ENCODE results near the gene PLAAT4. TPM values are rescaled to one million over a fixed set of nuclear protein-coding genes. Genes with fewer than 3 reads are reported as not detected.
"Not testable (repeated sequence)": the region's sequence is repeated elsewhere in the genome, so short reads cannot be mapped to it uniquely, and the experiment has no call there.

Gene PLAAT4
- total RNA-seq, 2 experiments from 2014 or later: 97.5 to 99.8 TPM

GRCh38 chr11:63573881-63574855, 37.6 kb downstream of the PLAAT4 start:
- H3K9me3 Mint-ChIP-seq (ENCODE audit: insufficient read depth): no peaks in the 10 kb centered on the region
- peak overlapping the region; percentile 82 for H3K27ac Mint-ChIP-seq
- DNase-seq: peak; percentile 73
- peaks cover 21% of the 10 kb centered on the region for H3K4me1 Mint-ChIP-seq (ENCODE audit: low read depth)
- peaks cover 21% of the 10 kb centered on the region for H3K36me3 Mint-ChIP-seq (ENCODE audit: low read depth)
- peak overlapping the region; percentile 66 for H3K4me3 Mint-ChIP-seq
- peaks cover 2% of the 10 kb centered on the region for H3K27me3 Mint-ChIP-seq (ENCODE audit: low read depth)
- CTCF ChIA-PET: interaction anchor here (0.7 to 2.2 kb wide), 7 partner anchors 9 to 95 kb away, joined by 3 to 10 read pairs (median 3); no protein-coding TSS in a partner anchor
- POLR2A ChIA-PET: interaction anchor here (1.0 to 1.9 kb wide), 6 partner anchors 10 to 733 kb away, joined by 3 to 8 read pairs (median 4); partner anchors contain the start of gene PLAAT2
- peak; percentile 95 for ATAC-seq

GRCh38 chr11:63574856-63575602, 38.4 kb downstream of the PLAAT4 start:
- ChIA-PET POLR2A (interaction anchor here (1.0 to 1.9 kb wide), 6 partner anchors 11 to 734 kb away, joined by 3 to 8 read pairs (median 4); partner anchors contain the start of gene PLAAT2), CTCF (interaction anchor here (0.6 to 2.2 kb wide), 7 partner anchors 22 to 96 kb away, joined by 3 to 10 read pairs (median 3); no protein-coding TSS in a partner anchor)
- H3K4me1 Mint-ChIP-seq (ENCODE audit: low read depth): peaks cover 21% of the 10 kb centered on the region
- no peak for ATAC-seq
- peak overlapping the region; percentile 66 for H3K4me3 Mint-ChIP-seq
- no peak for DNase-seq
- peaks cover 26% of the 10 kb centered on the region for H3K36me3 Mint-ChIP-seq (ENCODE audit: low read depth)
- H3K9me3 Mint-ChIP-seq (ENCODE audit: insufficient read depth): no peaks in the 10 kb centered on the region
- peak overlapping the region; percentile 82 for H3K27ac Mint-ChIP-seq
- H3K27me3 Mint-ChIP-seq (ENCODE audit: low read depth): peaks cover 2% of the 10 kb centered on the region

DNA sequence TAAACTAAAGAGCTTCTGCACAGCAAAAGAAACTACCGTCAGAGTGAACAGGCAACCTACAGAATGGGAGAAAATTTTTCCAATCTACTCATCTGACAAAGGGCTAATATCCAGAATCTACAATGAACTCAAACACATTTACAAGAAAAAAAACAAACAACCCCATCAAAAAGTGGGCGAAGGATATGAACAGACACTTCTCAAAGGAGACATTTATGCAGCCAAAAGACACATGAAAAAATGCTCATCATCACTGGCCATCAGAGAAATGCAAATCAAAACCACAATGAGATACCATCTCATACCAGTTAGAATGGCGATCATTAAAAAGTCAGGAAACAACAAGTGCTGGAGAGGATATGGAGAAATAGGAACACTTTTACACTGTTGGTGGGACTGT, 42.3 kb downstream of the PLAAT4 start:
- H3K4me1 Mint-ChIP-seq (ENCODE audit: low read depth): peaks cover 34% of the 10 kb centered on the region
- DNase-seq; CTCF ChIA-PET; H3K27me3 Mint-ChIP-seq (ENCODE audit: low read depth); ATAC-seq; H3K27ac Mint-ChIP-seq; POLR2A ChIA-PET; H3K4me3 Mint-ChIP-seq: not testable (repeated sequence)
- peaks cover 18% of the 10 kb centered on the region for H3K9me3 Mint-ChIP-seq (ENCODE audit: insufficient read depth)
- peaks cover 48% of the 10 kb centered on the region for H3K36me3 Mint-ChIP-seq (ENCODE audit: low read depth)

DNA sequence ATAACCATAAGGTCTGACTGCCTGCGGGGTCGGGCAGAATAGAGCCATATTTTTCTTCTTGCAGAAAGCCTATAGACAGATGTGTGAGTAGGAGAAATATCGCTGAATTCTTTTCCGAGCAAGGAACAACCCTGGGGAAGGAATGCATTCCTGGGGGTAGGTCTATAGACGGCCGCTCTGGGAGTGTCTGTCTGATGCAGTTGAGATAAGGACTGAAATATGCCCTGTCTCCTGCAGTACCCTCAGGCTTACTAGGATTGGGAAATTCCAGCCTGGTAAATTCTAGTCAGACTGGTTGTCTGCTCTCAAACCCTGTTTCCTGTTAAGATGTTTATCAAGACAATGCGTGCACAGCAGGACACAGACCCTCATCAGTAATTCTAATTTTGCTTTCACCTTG, 44.6 kb downstream of the PLAAT4 start:
- H3K4me3 Mint-ChIP-seq; ATAC-seq; H3K27ac Mint-ChIP-seq; DNase-seq; POLR2A ChIA-PET; H3K27me3 Mint-ChIP-seq (ENCODE audit: low read depth): not testable (repeated sequence)
- H3K36me3 Mint-ChIP-seq (ENCODE audit: low read depth): peaks cover 37% of the 10 kb centered on the region
- H3K4me1 Mint-ChIP-seq (ENCODE audit: low read depth): peaks cover 20% of the 10 kb centered on the region
- CTCF ChIA-PET: interaction anchor here (1.2 to 1.6 kb wide), 2 partner anchors 54 to 101 kb away, joined by 3 to 4 read pairs; no protein-coding TSS in a partner anchor
- H3K9me3 Mint-ChIP-seq (ENCODE audit: insufficient read depth): peaks cover 18% of the 10 kb centered on the region

- Mint-ChIP-seq H3K4me1 (ENCODE audit: low read depth) (peaks cover 20% of the 10 kb centered on the region), H3K27ac (no peak overlapping the region), H3K36me3 (ENCODE audit: low read depth) (peaks cover 35% of the 10 kb centered on the region), H3K27me3 (ENCODE audit: low read depth) (no peaks in the 10 kb centered on the region), H3K4me3 (no peak overlapping the region), H3K9me3 (ENCODE audit: insufficient read depth) (peaks cover 18% of the 10 kb centered on the region)
- DNase-seq (no peak), ATAC-seq (no peak)
- POLR2A ChIA-PET: no interaction called here
- CTCF ChIA-PET: interaction anchor here (0.7 to 2.2 kb wide), 6 partner anchors 10 to 104 kb away, joined by 3 to 8 read pairs (median 3); no protein-coding TSS in a partner anchor
Measured at GRCh38 chr11:63583357-63583677, 46.7 kb downstream of the PLAAT4 start.

GRCh38 chr11:63586451-63587166, 50.0 kb downstream of the PLAAT4 start:
- ChIA-PET CTCF (no interaction called here), POLR2A (no interaction called here)
- no peak for ATAC-seq
- Mint-ChIP-seq H3K36me3 (ENCODE audit: low read depth) (peaks cover 13% of the 10 kb centered on the region), H3K27ac (no peak overlapping the region), H3K4me1 (ENCODE audit: low read depth) (peaks cover 18% of the 10 kb centered on the region), H3K27me3 (ENCODE audit: low read depth) (no peaks in the 10 kb centered on the region), H3K4me3 (no peak overlapping the region), H3K9me3 (ENCODE audit: insufficient read depth) (peaks cover 4% of the 10 kb centered on the region)
- no peak for DNase-seq

DNA sequence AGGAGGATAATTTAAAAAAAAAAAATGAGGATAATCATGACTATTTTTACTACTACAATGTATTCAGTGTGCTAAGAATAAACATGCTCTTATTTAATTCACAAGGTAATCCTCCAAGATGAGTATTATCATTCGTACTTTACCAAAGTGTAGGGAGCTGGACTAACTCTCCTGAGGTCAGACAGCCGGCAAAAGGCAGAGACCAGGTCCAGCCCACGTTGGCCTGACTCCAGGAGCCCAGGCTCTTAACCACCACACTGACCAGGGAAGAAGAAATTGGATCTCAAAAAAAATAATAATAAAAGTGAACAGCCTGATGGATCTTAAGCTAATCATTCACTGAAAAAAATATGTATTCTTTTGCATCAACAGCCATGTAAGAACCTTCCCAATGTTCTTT, 52.4 kb downstream of the PLAAT4 start:
- no peak overlapping the region for H3K27ac Mint-ChIP-seq
- no peak for ATAC-seq
- H3K27me3 Mint-ChIP-seq (ENCODE audit: low read depth): no peaks in the 10 kb centered on the region
- ChIA-PET POLR2A (no interaction called here), CTCF (interaction anchor here (1.4 kb wide), 1 partner anchor 149 kb away, joined by 4 read pairs; no protein-coding TSS in a partner anchor)
- H3K36me3 Mint-ChIP-seq (ENCODE audit: low read depth): no peaks in the 10 kb centered on the region
- DNase-seq: no peak
- H3K4me1 Mint-ChIP-seq (ENCODE audit: low read depth): no peaks in the 10 kb centered on the region
- no peaks in the 10 kb centered on the region for H3K9me3 Mint-ChIP-seq (ENCODE audit: insufficient read depth)
- no peak overlapping the region for H3K4me3 Mint-ChIP-seq

DNA sequence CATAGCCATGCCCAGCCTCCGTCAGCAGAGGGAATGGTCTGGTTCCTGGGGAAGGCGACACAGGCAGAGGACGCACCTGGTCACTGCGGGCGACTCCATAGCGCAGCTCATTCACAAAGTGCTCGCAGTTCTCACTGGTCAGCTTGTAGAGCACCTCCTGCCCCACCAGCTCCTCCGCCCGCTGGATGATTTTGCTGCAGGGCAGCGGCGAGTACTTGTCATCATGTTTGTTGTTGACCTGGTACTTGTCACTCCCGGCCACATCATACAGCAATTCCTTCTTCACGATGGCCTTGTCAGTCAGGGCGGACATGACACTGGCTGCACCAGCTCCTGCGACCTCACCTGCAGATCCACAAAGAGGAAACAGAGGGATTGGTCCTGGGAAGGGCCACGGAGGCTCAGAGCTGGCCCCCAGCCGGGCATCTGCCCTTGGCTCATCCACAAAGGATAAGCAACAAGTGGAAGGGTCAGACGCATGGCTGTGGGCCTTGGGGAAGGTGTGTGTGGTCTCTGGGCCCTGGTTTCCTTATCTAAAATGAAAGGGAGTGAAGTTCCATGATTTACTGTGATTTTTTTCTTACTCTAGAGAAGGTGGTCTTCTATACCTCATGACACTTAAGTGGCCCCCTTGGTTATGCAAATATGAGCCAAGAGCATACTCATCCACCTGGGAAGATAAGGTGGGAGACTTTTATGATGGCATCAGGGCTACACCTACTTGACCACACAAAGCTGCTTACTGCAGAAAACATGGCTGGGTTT, 53.6 kb downstream of the PLAAT4 start:
- Mint-ChIP-seq H3K9me3 (ENCODE audit: insufficient read depth) (no peaks in the 10 kb centered on the region), H3K27me3 (ENCODE audit: low read depth) (no peaks in the 10 kb centered on the region), H3K27ac (no peak overlapping the region), H3K36me3 (ENCODE audit: low read depth) (no peaks in the 10 kb centered on the region), H3K4me3 (no peak overlapping the region), H3K4me1 (ENCODE audit: low read depth) (no peaks in the 10 kb centered on the region)
- ATAC-seq: no peak
- ChIA-PET CTCF (interaction anchor here (1.5 kb wide), 1 partner anchor 28 kb away, joined by 3 read pairs; no protein-coding TSS in a partner anchor), POLR2A (no interaction called here)
- no peak for DNase-seq

- POLR2A ChIA-PET: no interaction called here
- Mint-ChIP-seq H3K4me3 (no peak overlapping the region), H3K27ac (no peak overlapping the region), H3K4me1 (ENCODE audit: low read depth) (no peaks in the 10 kb centered on the region), H3K9me3 (ENCODE audit: insufficient read depth) (no peaks in the 10 kb centered on the region), H3K36me3 (ENCODE audit: low read depth) (no peaks in the 10 kb centered on the region), H3K27me3 (ENCODE audit: low read depth) (no peaks in the 10 kb centered on the region)
- ATAC-seq (no peak), DNase-seq (no peak)
- CTCF ChIA-PET: interaction anchor here (0.8 to 2.9 kb wide), 3 partner anchors 10 to 113 kb away, joined by 3 to 7 read pairs (median 5); no protein-coding TSS in a partner anchor
Measured at GRCh38 chr11:63592975-63593395, 56.4 kb downstream of the PLAAT4 start.

- no peak for ATAC-seq
- no peak for DNase-seq
- Mint-ChIP-seq H3K9me3 (ENCODE audit: insufficient read depth) (no peaks in the 10 kb centered on the region), H3K27ac (no peak overlapping the region), H3K27me3 (ENCODE audit: low read depth) (no peaks in the 10 kb centered on the region), H3K4me3 (no peak overlapping the region), H3K4me1 (ENCODE audit: low read depth) (no peaks in the 10 kb centered on the region), H3K36me3 (ENCODE audit: low read depth) (no peaks in the 10 kb centered on the region)
- POLR2A ChIA-PET: no interaction called here
- CTCF ChIA-PET: no interaction called here
Measured at GRCh38 chr11:63595296-63595695, 58.7 kb downstream of the PLAAT4 start.

Measured in activated CD8-positive, alpha-beta T cell treated with anti-CD3 and anti-CD28 coated beads, Interleukin-2, amount 10 ng/mL, durations not matched to agents 7 days and 5 days (primary cell).